Kidney epithelial cell (primary cell): Measurements from ENCODE around the gene DNTT. TPM values are rescaled to one million over a fixed set of nuclear protein-coding genes. Genes with fewer than 3 reads are reported as not detected.

Experiments used
- DNase-seq: peaks from one replicate; pipeline ENCODE4 v3.0.0-alpha.2; 2010; ENCODE audit warnings: low read depth
- H3K27me3 ChIP-seq: 2 replicates; pipeline ENCODE4 v1.6.0; 2011; ENCODE audit warnings: low read length; ENCODE audit not compliant: control insufficient read depth, insufficient read depth
- H3K36me3 ChIP-seq: 2 replicates; pipeline ENCODE4 v1.5.1; 2011; ENCODE audit warnings: low read length; ENCODE audit not compliant: control insufficient read depth, insufficient read depth
- H3K4me3 ChIP-seq: 2 replicates; pipeline ENCODE4 v1.5.1; 2011; ENCODE audit warnings: low read depth, mild to moderate bottlenecking, control low read depth, low read length
- CTCF ChIP-seq: IDR thresholded peaks from 2 replicates; pipeline ENCODE4 v1.5.1; 2011; ENCODE audit warnings: mild to moderate bottlenecking, moderate library complexity, low read length, control low read depth, inconsistent platforms; ENCODE audit not compliant: insufficient read depth, poor library complexity, severe bottlenecking
- total RNA-seq: library from RNA; depleted of rRNA; stranded (reverse); fragments of >200 nt; gene quantifications from 2 replicates; pipeline ENCODE4 v1.2.3, GENCODE V29; 2015

The DNTT gene
- total RNA-seq = not detected in 2 replicates

- H3K36me3 ChIP-seq = no peaks in the 10 kb centered on the region
- H3K27me3 ChIP-seq = peaks cover 4% of the 10 kb centered on the region
- no peak within 1 kb of the TSS for H3K4me3 ChIP-seq
- DNase-seq = no peak
- TF ChIP-seq CTCF = no peak
Measured at GRCh38 chr10:96304230-96304629, at the start of gene DNTT. TSS of gene DNTT (plus strand) at chr10:96304434. CDS start at chr10:96304498, 64 bp downstream.

- Histone ChIP-seq H3K36me3 (no peaks in the 10 kb centered on the region), H3K4me3 (no peak overlapping the region), H3K27me3 (no peaks in the 10 kb centered on the region)
- TF ChIP-seq CTCF = no peak
- no peak for DNase-seq
Measured at GRCh38 chr10:96254976-96255375, 49.3 kb upstream of the DNTT start.

GRCh38 chr10:96255549-96256333 is 48.5 kb upstream of the DNTT start:
- no peaks in the 10 kb centered on the region for H3K27me3 ChIP-seq
- DNase-seq = no peak
- no peak for TF ChIP-seq CTCF
- H3K4me3 ChIP-seq = no peak overlapping the region
- no peaks in the 10 kb centered on the region for H3K36me3 ChIP-seq

GRCh38 chr10:96257944-96258343 is 46.3 kb upstream of the DNTT start:
- no peak overlapping the region for H3K4me3 ChIP-seq
- H3K36me3 ChIP-seq = no peaks in the 10 kb centered on the region
- H3K27me3 ChIP-seq = no peaks in the 10 kb centered on the region
- no peak for TF ChIP-seq CTCF
- no peak for DNase-seq

GRCh38 chr10:96259150-96259549 is 45.1 kb upstream of the DNTT start:
- no peak for TF ChIP-seq CTCF
- DNase-seq = no peak

GRCh38 chr10:96260014-96260413 is 44.2 kb upstream of the DNTT start:
- Histone ChIP-seq H3K4me3 (no peak overlapping the region), H3K27me3 (no peaks in the 10 kb centered on the region), H3K36me3 (no peaks in the 10 kb centered on the region)
- DNase-seq = no peak
- TF ChIP-seq CTCF = no peak

More at GRCh38 chr10:96259150-96259549, 45.1 kb upstream of the DNTT start:
- Histone ChIP-seq H3K27me3 (no peaks in the 10 kb centered on the region), H3K4me3 (no peak overlapping the region), H3K36me3 (no peaks in the 10 kb centered on the region)
